Esophagus muscularis mucosa (tissue), 4 donors: ENCODE measurements around the gene CCDC167. TPM values are rescaled to one million over a fixed set of nuclear protein-coding genes. Genes with fewer than 3 reads are reported as not detected.

Source experiments
- DNase-seq: peaks from one replicate; pipeline ENCODE4 v3.0.0-alpha.2; 2017; ENCODE audit errors: extremely low spot score
- H3K27ac ChIP-seq, 4 donors: fragments of 200-600 bp; sonication (generic); replicated peaks in 1 of 4; 1 replicate in 3 of 4; 2 replicates in 1 of 4; pipeline ENCODE4 v1.5.1; 2016 to 2019; ENCODE audit warnings: mild to moderate bottlenecking in 1 of 4
- H3K27me3 ChIP-seq, 4 donors: fragments of 200-600 bp; sonication (generic); one replicate each; pipeline versions ENCODE4 v1.5.1 to v1.6.0; 2016 to 2019
- H3K36me3 ChIP-seq, 4 donors: fragments of 200-600 bp; sonication (generic); one replicate each; pipeline ENCODE4 v1.5.1; 2016 to 2019
- H3K4me1 ChIP-seq, 4 donors: fragments of 200-600 bp; sonication (generic); one replicate each; pipeline ENCODE4 v1.5.1; 2016 to 2019
- H3K4me3 ChIP-seq, 4 donors: fragments of 200-600 bp; sonication (generic); 1 replicate in 2 of 4; 2 replicates in 2 of 4; pipeline ENCODE4 v1.5.1; 2016 to 2019; ENCODE audit warnings: mild to moderate bottlenecking in 4 of 4, moderate library complexity in 1 of 4
- H3K9me3 ChIP-seq, 4 donors: fragments of 200-600 bp; sonication (generic); 1 replicate in 3 of 4; 2 replicates in 1 of 4; pipeline ENCODE4 v1.5.1; 2016 to 2019
- EP300 ChIP-seq: sonication (generic); formaldehyde crosslinking; IDR thresholded peaks from one replicate; pipeline ENCODE4 v1.6.1; 2017; ENCODE audit warnings: antibody characterized with exemption
- POLR2A ChIP-seq: fragments of 450-650 bp; IDR thresholded peaks from one replicate; pipeline ENCODE4 v1.6.1; 2017; ENCODE audit warnings: antibody characterized with exemption, moderate library complexity, mild to moderate bottlenecking, low read depth
- POLR2AphosphoS5 ChIP-seq, 2 donors: sonication (generic); formaldehyde crosslinking; IDR thresholded peaks; one replicate each; pipeline ENCODE4 v1.6.1; 2017; ENCODE audit warnings: antibody characterized with exemption in 2 of 2
- WGBS: methylation state at CpG from one replicate; pipeline ENCODE4 v1.1.5; 2018; 5-methylcytosine and 5-hydroxymethylcytosine counted together
- intact Hi-C: fragments of 100-400 bp; cut with DNase I; formaldehyde crosslinking; loops from one replicate; pipeline ENCODE4 v1.15.1; 2023
- total RNA-seq, 4 donors: library from RNA; depleted of rRNA; stranded (reverse); fragments of >200 nt; gene quantifications; one replicate each; pipeline versions ENCODE4 v1.1.0 to v1.2.1, GENCODE V29; 2016
- TF ChIP-seq, protein P1 (sequence below), 3 experiments: fragments of 200-600 bp in 2 of 3; fragments of 450-650 bp in 1 of 3; sonication (generic) in 2 of 3; IDR thresholded peaks; one replicate each; pipeline ENCODE4 v1.5.1; 2017 to 2019; ENCODE audit warnings: antibody characterized with exemption in 3 of 3, mild to moderate bottlenecking in 2 of 3, moderate library complexity in 1 of 3

CCDC167 gene
- total RNA-seq, 4 donors from 2014 or later, result 11.1 to 19.1 (median 16.3) TPM

DNA sequence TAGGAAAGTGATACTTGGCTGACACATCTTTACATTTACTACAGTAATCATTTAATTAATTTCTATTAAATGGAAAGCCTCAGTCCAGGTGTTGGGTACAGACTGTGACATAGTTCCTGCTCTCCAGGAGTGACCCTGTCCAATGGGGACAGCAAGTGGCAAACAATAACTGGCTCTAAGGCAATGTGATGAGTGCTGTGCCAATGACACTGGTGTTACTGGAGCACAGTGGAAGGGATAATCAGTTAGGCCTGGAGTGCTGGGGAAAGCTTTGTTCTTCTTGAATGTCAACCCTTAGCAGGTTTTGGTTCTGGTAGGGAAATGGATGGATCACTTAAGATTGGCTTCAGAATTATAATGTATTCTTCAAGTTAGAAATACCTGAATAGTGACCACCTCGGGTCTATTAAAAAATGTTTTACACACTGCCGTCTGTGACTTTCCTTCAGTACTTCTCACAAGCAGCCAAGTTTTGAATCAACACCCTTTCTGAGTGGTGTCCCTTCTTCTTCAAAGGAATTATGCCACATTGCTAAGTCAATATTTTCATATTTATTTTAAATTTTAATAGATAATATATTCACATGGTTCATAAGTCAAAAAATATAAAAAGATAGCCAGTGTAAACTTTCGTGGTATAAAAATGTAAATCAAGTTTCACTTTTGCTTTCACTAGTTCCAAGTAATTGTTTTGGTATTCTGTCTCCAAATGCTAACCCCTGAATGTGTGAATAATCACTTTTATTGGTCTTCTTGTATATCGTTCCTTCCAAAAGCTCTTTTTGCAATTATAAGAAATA is 57.1 kb downstream of the CCDC167 start:
- Histone ChIP-seq H3K9me3 (no peaks in the 10 kb centered on the region), H3K27me3 (no peaks in the 10 kb centered on the region), H3K4me1 (peaks cover 17 to 30% (median 25%) of the 10 kb centered on the region in 4 donors), H3K4me3 (peak overlapping the region; percentile 29 to 41 (median 32)), H3K36me3 (peaks cover 28 to 71% (median 55%) of the 10 kb centered on the region in 4 donors), H3K27ac (peak overlapping the region; percentile 53 to 75 (median 61))
- DNase-seq, result no peak
- no peak for TF ChIP-seq EP300
- TF ChIP-seq POLR2A, result no peak
- no peak for TF ChIP-seq POLR2AphosphoS5 (IDR thresholded peaks at IDR 0.05)
- TF ChIP-seq, protein P1, sequence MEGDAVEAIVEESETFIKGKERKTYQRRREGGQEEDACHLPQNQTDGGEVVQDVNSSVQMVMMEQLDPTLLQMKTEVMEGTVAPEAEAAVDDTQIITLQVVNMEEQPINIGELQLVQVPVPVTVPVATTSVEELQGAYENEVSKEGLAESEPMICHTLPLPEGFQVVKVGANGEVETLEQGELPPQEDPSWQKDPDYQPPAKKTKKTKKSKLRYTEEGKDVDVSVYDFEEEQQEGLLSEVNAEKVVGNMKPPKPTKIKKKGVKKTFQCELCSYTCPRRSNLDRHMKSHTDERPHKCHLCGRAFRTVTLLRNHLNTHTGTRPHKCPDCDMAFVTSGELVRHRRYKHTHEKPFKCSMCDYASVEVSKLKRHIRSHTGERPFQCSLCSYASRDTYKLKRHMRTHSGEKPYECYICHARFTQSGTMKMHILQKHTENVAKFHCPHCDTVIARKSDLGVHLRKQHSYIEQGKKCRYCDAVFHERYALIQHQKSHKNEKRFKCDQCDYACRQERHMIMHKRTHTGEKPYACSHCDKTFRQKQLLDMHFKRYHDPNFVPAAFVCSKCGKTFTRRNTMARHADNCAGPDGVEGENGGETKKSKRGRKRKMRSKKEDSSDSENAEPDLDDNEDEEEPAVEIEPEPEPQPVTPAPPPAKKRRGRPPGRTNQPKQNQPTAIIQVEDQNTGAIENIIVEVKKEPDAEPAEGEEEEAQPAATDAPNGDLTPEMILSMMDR (IDR thresholded peaks at IDR 0.05), result no peak
- WGBS, result 17% methylated on average over 4 of the region's 4 CpGs
- intact Hi-C loops, result no loop called here

DNA sequence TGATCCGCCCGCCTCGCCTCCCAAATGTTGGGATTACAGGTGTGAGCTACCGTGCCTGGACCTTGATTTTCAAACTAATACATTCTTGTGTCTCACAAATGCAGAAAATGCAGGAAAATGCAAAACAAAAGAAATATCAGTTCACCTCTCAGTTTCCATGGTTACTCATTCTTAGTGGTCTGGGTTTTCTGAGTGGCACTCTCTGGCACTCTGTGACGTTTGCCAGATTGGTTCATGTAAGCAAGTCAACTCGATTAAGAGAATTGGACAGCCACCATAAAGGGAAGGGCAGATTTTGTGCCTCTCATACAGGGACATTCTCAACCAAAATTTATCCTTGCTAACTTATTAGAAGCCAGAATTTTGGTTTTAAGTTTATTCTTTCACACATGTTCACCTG is 58.0 kb downstream of the CCDC167 start:
- 92% methylated on average over 6 of the region's 6 CpGs for WGBS
- peaks cover 28 to 71% (median 55%) of the 10 kb centered on the region in 4 donors for H3K36me3 ChIP-seq
- no peaks in the 10 kb centered on the region for H3K27me3 ChIP-seq
- peak overlapping the region in 3 of 4 donors; percentile 56 to 75 (median 66) for H3K27ac ChIP-seq
- no peaks in the 10 kb centered on the region for H3K9me3 ChIP-seq
- DNase-seq, result no peak
- intact Hi-C loops, result no loop called here
- peaks cover 17 to 30% (median 25%) of the 10 kb centered on the region in 4 donors for H3K4me1 ChIP-seq
- H3K4me3 ChIP-seq, result no peak overlapping the region
- TF ChIP-seq EP300, result no peak
- TF ChIP-seq POLR2AphosphoS5 (IDR thresholded peaks at IDR 0.05), result no peak
- TF ChIP-seq, protein P1 (IDR thresholded peaks at IDR 0.05), result no peak

DNA sequence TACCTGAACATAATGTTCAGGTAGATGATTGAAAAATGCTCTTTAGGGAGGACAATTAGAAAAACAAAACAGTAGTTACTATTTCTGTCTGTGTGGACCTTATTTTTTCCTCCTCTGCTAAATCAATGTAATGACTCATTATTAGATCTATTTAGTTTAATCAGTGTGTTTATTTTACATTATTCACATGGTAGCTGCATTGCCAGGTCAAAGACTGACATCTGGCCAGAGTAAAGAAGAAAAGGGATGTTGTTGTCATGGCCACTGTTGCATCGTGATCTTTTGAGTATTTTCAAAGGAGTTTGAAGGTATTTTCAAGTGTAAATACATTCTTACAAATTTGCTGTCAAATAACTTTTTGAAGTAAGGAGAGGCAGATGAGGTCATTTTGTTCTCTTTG is 60.8 kb downstream of the CCDC167 start:
- TF ChIP-seq, protein P1 (IDR thresholded peaks at IDR 0.05), result no peak
- no peak for DNase-seq
- Histone ChIP-seq H3K4me3 (no peak overlapping the region), H3K9me3 (no peaks in the 10 kb centered on the region), H3K27me3 (no peaks in the 10 kb centered on the region), H3K27ac (no peak overlapping the region), H3K4me1 (peaks cover 26 to 45% (median 37%) of the 10 kb centered on the region in 4 donors), H3K36me3 (peaks cover 23 to 55% (median 42%) of the 10 kb centered on the region in 4 donors)
- 50% methylated on average over 1 of the region's 1 CpG for WGBS
- intact Hi-C loops, result no loop called here

DNA sequence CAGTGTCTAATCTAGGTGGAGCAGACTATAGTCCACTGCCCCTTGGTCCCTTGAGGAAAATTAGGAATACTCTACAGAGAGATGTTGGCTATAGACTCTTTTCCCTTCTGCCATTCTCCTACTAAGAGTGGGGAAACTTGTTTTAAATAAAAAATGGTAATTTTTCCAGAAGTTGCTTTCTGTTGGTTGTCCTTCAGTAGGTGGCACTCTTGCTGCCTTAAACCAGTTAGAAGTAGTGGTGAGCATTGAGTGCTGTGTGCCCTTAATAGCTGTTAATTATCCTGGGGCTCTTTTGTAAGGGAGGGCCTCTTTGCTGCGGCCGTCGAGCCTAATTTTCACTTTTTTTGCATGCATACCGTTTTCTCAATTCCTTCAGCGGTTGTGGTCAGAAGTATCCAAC is 63.9 kb downstream of the CCDC167 start:
- intact Hi-C loops, result no loop called here
- Histone ChIP-seq H3K27me3 (no peaks in the 10 kb centered on the region), H3K9me3 (no peaks in the 10 kb centered on the region), H3K27ac (no peak overlapping the region), H3K4me1 (peaks cover 19 to 39% (median 34%) of the 10 kb centered on the region in 4 donors), H3K4me3 (no peak overlapping the region), H3K36me3 (peaks cover 23 to 52% (median 41%) of the 10 kb centered on the region in 4 donors)
- TF ChIP-seq POLR2AphosphoS5 (IDR thresholded peaks at IDR 0.05) (no peak), POLR2A (no peak), EP300 (no peak)
- TF ChIP-seq, protein P1 (IDR thresholded peaks at IDR 0.05), result no peak
- no peak for DNase-seq
- WGBS, result 88% methylated on average over 5 of the region's 5 CpGs
